Measurements from ENCODE around the gene RAB31. TPM values are rescaled to one million over a fixed set of nuclear protein-coding genes. Genes with fewer than 3 reads are reported as not detected.

Gene RAB31
- total and polyA plus RNA-seq, 12 donors, result 46.6 to 365 (median 136) TPM

DNA sequence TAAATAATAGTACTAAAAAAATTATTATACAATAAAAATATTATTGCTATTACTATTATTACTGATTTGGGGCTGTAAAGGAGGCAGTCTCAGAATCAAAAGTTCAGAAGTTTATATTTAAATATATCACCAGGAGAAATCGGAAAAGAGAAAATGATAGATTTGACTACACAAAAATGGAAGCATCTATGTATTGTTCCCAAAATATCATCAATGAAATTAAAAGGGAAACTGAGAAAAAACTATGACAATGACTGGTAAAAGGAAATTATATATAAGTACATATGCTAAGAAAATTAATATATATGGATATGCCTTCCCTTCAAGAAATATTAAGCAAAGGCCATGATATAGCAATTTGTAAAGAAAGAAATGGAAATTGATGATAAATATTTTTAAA is 170.0 kb downstream of the RAB31 start:
- WGBS, 4 donors, result 91 to 98% (median 95%) methylated on average over 1 of the region's 1 CpG
- Histone ChIP-seq H3K36me3 (replicated peaks in 1 of 2) (no peaks in the 10 kb centered on the region), H3K27me3 (no peaks in the 10 kb centered on the region), H3K4me3 (no peak overlapping the region), H3K4me1 (replicated peaks in 1 of 2) (peaks cover 9 to 25% of the 10 kb centered on the region in 2 donors), H3K27ac (peak overlapping the region in 2 of 5 donors; percentile 78 to 91), H3K9me3 (replicated peaks in 1 of 3) (no peaks in the 10 kb centered on the region)
- intact Hi-C loops (cut with DNase I), result loop anchor here in 1 of 2 donors (10.0 kb wide), 2 partner anchors 47 to 73 kb away; no protein-coding TSS in a partner anchor
- DNase-seq, result no peak
- TF ChIP-seq POLR2A (IDR thresholded peaks at IDR 0.05), result no peak
- TF ChIP-seq, protein P1, sequence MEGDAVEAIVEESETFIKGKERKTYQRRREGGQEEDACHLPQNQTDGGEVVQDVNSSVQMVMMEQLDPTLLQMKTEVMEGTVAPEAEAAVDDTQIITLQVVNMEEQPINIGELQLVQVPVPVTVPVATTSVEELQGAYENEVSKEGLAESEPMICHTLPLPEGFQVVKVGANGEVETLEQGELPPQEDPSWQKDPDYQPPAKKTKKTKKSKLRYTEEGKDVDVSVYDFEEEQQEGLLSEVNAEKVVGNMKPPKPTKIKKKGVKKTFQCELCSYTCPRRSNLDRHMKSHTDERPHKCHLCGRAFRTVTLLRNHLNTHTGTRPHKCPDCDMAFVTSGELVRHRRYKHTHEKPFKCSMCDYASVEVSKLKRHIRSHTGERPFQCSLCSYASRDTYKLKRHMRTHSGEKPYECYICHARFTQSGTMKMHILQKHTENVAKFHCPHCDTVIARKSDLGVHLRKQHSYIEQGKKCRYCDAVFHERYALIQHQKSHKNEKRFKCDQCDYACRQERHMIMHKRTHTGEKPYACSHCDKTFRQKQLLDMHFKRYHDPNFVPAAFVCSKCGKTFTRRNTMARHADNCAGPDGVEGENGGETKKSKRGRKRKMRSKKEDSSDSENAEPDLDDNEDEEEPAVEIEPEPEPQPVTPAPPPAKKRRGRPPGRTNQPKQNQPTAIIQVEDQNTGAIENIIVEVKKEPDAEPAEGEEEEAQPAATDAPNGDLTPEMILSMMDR (IDR thresholded peaks at IDR 0.05), result no peak

DNA sequence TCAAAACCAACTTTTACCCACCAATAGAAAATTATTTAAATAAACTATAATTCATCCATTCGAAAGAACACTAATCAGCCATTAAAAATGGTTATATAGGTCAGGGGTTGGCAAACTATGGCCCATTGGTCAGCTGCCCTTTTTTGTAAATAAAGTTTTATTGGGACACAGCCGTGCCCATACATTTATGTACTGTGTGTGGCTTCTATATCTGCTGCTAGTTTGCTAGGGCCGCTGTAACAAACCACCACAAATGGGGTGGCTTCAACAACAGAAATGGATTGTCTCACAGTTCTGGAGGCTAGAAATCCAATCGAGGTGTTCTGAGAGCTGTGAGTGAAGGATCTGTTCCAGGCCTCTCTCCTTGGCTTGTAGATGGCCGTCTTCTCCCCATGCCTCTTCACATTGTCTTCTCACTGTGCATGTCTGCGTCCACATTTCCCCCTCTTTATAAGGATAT is 170.7 kb downstream of the RAB31 start:
- 94 to 99% (median 96%) methylated on average over 6 of the region's 6 CpGs for WGBS, 4 donors
- intact Hi-C loops (cut with DNase I), result loop anchor here in 1 of 2 donors (10.0 kb wide), 2 partner anchors 46 to 74 kb away; no protein-coding TSS in a partner anchor

DNA sequence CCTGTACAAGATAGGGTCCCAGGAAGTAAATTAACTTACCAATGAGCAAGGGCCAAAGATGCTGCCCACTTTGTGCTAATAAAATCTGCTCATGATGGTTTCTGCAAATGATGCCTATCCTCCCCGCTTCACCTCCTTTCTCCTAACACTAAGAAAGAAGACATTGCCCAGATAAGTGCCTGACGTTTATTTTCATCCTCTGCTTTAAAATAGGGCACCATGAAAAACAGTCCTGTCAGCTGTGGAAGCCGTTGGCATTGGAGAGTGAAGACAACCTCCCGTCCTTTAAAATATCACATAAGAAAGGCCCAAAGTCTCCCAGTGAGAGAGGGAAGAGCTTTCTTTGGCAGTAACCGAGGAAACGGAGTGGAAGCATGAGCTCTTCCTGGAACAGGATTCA is 176.0 kb downstream of the RAB31 start:
- Histone ChIP-seq H3K27me3 (no peaks in the 10 kb centered on the region), H3K27ac (no peak overlapping the region), H3K36me3 (replicated peaks in 1 of 2) (no peaks in the 10 kb centered on the region), H3K9me3 (replicated peaks in 1 of 3) (no peaks in the 10 kb centered on the region), H3K4me1 (replicated peaks in 1 of 2) (peaks cover 0 to 7% of the 10 kb centered on the region in 2 donors), H3K4me3 (no peak overlapping the region)
- TF ChIP-seq POLR2A (IDR thresholded peaks at IDR 0.05), result no peak
- TF ChIP-seq, protein P1 (IDR thresholded peaks at IDR 0.05), result no peak
- intact Hi-C loops (cut with DNase I), result no loop called here
- 86 to 92% (median 89%) methylated on average over 6 of the region's 6 CpGs for WGBS, 4 donors
- DNase-seq, result no peak

More for the DNA sequence above, 170.7 kb downstream of the RAB31 start:
- Histone ChIP-seq H3K36me3 (replicated peaks in 1 of 2) (no peaks in the 10 kb centered on the region), H3K27ac (no peak overlapping the region), H3K4me3 (no peak overlapping the region), H3K27me3 (no peaks in the 10 kb centered on the region), H3K4me1 (replicated peaks in 1 of 2) (peaks cover 9 to 25% of the 10 kb centered on the region in 2 donors), H3K9me3 (replicated peaks in 1 of 3) (no peaks in the 10 kb centered on the region)
- TF ChIP-seq POLR2A (IDR thresholded peaks at IDR 0.05), result no peak
- no peak for DNase-seq

DNA sequence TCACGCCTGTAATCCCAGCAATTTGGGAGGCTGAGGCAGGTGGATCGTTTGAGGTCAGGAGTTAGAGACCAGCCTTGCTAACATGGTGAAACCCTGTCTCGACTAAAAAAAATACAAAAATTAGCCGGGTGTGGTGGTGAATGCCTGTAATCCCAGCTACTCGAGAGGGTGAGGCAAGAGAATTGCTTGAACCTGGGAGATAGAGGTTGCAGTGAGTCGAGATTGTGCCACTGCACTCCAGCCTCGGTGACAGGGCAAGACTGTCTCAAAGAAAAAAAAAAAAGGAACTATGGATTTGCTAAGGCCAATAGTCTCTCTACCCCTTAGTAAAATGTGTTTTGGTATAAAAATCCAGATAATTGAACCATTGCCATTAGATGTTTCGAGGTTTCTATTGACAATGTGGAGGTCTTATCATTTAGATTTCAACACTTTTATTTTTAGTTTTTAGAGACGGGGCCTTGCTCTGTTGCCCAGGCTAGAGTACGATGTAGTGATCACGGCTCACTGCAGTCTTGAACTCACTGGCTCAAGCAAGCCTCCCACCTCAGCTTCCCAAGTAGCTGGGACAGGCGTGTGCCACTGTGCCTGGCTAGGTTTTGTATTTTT is 176.5 kb downstream of the RAB31 start:
- TF ChIP-seq, protein P1 (IDR thresholded peaks at IDR 0.05), result no peak
- TF ChIP-seq POLR2A (IDR thresholded peaks at IDR 0.05), result no peak
- Histone ChIP-seq H3K36me3 (replicated peaks in 1 of 2) (no peaks in the 10 kb centered on the region), H3K4me3 (no peak overlapping the region), H3K27ac (no peak overlapping the region), H3K9me3 (replicated peaks in 1 of 3) (no peaks in the 10 kb centered on the region), H3K4me1 (replicated peaks in 1 of 2) (peaks cover 0 to 7% of the 10 kb centered on the region in 2 donors), H3K27me3 (no peaks in the 10 kb centered on the region)
- 80 to 87% (median 83%) methylated on average over 12 of the region's 12 CpGs for WGBS, 4 donors
- intact Hi-C loops (cut with DNase I), result no loop called here
- DNase-seq, result no peak
